Lower leg skin (tissue), 3 donors: ENCODE measurements around the gene OR9Q1.

Experiments
- POLR2A ChIP-seq, 2 donors: fragments of 450-650 bp; IDR thresholded peaks; one replicate each; pipeline ENCODE4 v1.6.1; 2016 to 2017; ENCODE audit warnings: antibody characterized with exemption in 2 of 2, mild to moderate bottlenecking in 1 of 2, moderate library complexity in 1 of 2
- TF ChIP-seq, protein P1 (sequence below), 3 donors: fragments of 450-650 bp; IDR thresholded peaks; one replicate each; pipeline ENCODE4 v1.5.1; 2016; ENCODE audit warnings: antibody characterized with exemption in 3 of 3, mild to moderate bottlenecking in 3 of 3, moderate library complexity in 2 of 3

DNA sequence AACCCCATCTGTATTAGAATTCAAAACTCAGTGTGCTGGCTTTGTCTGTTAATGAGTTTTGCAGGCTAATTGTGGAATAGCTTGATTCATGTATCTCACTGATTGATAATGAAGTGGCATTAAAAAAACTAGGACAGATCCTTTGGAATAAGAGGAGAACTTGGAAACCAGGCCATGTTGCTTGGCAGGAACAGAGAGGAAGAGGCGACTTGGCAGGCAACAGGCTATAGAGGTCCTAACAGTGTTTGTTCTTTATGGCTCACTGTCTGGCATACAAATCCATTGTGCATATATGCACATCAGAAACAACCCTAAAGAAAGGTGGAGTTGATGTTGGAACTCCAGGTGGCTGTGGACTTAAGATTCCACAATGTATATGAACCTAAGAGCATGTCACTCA, 119.1 kb downstream of the OR9Q1 start:
- TF ChIP-seq, protein P1, sequence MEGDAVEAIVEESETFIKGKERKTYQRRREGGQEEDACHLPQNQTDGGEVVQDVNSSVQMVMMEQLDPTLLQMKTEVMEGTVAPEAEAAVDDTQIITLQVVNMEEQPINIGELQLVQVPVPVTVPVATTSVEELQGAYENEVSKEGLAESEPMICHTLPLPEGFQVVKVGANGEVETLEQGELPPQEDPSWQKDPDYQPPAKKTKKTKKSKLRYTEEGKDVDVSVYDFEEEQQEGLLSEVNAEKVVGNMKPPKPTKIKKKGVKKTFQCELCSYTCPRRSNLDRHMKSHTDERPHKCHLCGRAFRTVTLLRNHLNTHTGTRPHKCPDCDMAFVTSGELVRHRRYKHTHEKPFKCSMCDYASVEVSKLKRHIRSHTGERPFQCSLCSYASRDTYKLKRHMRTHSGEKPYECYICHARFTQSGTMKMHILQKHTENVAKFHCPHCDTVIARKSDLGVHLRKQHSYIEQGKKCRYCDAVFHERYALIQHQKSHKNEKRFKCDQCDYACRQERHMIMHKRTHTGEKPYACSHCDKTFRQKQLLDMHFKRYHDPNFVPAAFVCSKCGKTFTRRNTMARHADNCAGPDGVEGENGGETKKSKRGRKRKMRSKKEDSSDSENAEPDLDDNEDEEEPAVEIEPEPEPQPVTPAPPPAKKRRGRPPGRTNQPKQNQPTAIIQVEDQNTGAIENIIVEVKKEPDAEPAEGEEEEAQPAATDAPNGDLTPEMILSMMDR (IDR thresholded peaks at IDR 0.05) = no peak
- TF ChIP-seq POLR2A (IDR thresholded peaks at IDR 0.05) = no peak
